H54 (cell line): Measurements from ENCODE around the gene RAX.

ENCODE experiments used
- DNase-seq: peaks from one replicate; pipeline ENCODE4 v3.0.0; 2011; ENCODE audit warnings: low spot score, mixed read lengths; ENCODE audit not compliant: insufficient read length
- FAIRE-seq: peaks from 3 replicates; lab custom pipeline; 2011; peaks lifted over from hg19 to GRCh38; lab: Jason Lieb, UNC
- POLR2A ChIP-seq: IDR thresholded peaks from 2 replicates; pipeline ENCODE4 v1.6.1; 2011; ENCODE audit warnings: low read depth, mild to moderate bottlenecking, low read length

RAX gene

GRCh38 chr18:59238385-59238784 lies 34.9 kb downstream of the RAX start:
- FAIRE-seq (no peak), DNase-seq (no peak)
- no peak for TF ChIP-seq POLR2A

GRCh38 chr18:59233017-59233410 lies 40.2 kb downstream of the RAX start:
- TF ChIP-seq POLR2A, result no peak
- no peak for DNase-seq
- FAIRE-seq, result no peak

- no peak for TF ChIP-seq POLR2A
- FAIRE-seq, result no peak
- DNase-seq, result no peak
These were observed 40.8 kb downstream of the RAX start for GRCh38 chr18:59232309-59233016.

- no peak for DNase-seq
- FAIRE-seq, result no peak
- no peak for TF ChIP-seq POLR2A
These were observed 41.4 kb downstream of the RAX start for GRCh38 chr18:59231877-59232276.

GRCh38 chr18:59231114-59231513 lies 42.1 kb downstream of the RAX start:
- DNase-seq, result no peak
- TF ChIP-seq POLR2A, result no peak
- FAIRE-seq, result no peak

- DNase-seq (no peak), FAIRE-seq (no peak)
- no peak for TF ChIP-seq POLR2A
These were observed 43.4 kb downstream of the RAX start for GRCh38 chr18:59229701-59230443.

GRCh38 chr18:59229191-59229590 lies 44.1 kb downstream of the RAX start:
- DNase-seq (no peak), FAIRE-seq (no peak)
- no peak for TF ChIP-seq POLR2A

GRCh38 chr18:59228351-59228750 lies 44.9 kb downstream of the RAX start:
- FAIRE-seq, result no peak
- no peak for TF ChIP-seq POLR2A
- no peak for DNase-seq

- no peak for DNase-seq
- no peak for TF ChIP-seq POLR2A
- no peak for FAIRE-seq
These were observed 50.9 kb downstream of the RAX start for GRCh38 chr18:59222341-59222740.

- no peak for DNase-seq
- FAIRE-seq, result no peak
- no peak for TF ChIP-seq POLR2A
These were observed 52.2 kb downstream of the RAX start for GRCh38 chr18:59220784-59221765.

GRCh38 chr18:59220164-59220783 lies 53.0 kb downstream of the RAX start:
- no peak for FAIRE-seq
- DNase-seq, result no peak
- no peak for TF ChIP-seq POLR2A

- FAIRE-seq, result no peak
- no peak for TF ChIP-seq POLR2A
- DNase-seq, result no peak
These were observed 53.5 kb downstream of the RAX start, which contains the start of gene GRP for GRCh38 chr18:59219672-59220163. Gene GRP, plus strand, starts transcription at chr18:59220158. Its CDS starts 108 bp downstream, at chr18:59220266.

- DNase-seq (no peak), FAIRE-seq (no peak)
- no peak for TF ChIP-seq POLR2A
These were observed 55.2 kb downstream of the RAX start for GRCh38 chr18:59218018-59218417.
